ENCODE measurements around the gene MR1. TPM values are rescaled to one million over a fixed set of nuclear protein-coding genes. Genes with fewer than 3 reads are reported as not detected.
A peak's percentile ranks its signal among the peaks of the same experiment; 100 is the strongest.

Gene MR1
- polyA plus RNA-seq, 1 donor (not counting 4 experiments of a cell fraction or from before 2014, with no cell fraction given): 32.3 TPM

DNA sequence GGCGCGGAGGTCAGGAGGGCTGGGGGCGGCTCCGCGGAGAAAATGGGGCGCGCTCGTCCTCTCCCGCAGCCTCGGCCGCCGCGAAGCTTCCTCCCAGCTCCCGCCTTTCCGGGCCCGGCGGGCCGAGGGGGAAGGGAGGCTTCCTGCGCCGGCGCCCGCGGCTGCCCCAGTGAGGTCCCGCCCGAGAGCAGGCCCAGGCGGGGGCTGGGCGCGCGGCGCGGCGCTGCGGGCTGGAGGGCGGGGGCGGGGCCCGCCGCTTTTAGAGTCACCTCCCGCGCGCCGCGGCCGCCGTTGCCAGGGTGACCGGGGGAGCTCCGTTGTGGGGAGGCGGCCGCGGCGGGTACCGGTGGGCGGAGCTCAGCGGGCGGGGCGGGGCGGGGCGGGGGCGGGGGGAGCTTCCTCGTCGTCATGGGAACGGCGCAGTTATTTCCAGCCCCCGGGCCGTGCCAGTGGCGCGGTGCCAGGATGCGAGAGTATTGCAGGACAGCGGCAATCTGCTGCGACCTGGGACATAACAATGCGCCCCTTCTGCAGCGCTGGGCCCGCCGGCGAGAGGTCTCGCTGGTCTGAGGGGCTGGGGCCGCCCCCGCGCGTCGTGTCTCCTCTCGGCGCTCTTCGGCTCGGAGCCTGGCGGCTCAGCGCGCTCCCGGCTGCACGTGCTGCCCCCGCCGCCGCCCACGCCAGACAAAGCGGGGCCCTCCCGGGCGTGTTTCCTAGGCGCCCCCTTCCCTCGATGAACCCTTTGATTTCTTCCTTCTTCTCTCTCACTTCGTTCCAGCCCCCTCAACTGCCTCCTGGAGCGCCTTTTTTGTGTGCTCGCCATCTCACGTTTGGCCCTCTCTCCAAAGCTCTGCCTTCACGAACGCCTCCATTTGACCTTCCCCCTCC lies 71.6 kb downstream of the MR1 start:
- H3K27ac ChIP-seq (ENCODE audit: control insufficient read depth, insufficient read depth, low read length): peak overlapping the region; percentile 65
- no peaks in the 10 kb centered on the region for H4K20me1 ChIP-seq (ENCODE audit: control insufficient read depth, extremely low read depth, insufficient read depth, low read length)
- H3K4me2 ChIP-seq (ENCODE audit: control insufficient read depth, extremely low read depth, insufficient read depth, low read depth, low read length): peak overlapping the region; percentile 90
- peak overlapping the region; percentile 58 for H2AFZ ChIP-seq (ENCODE audit: control insufficient read depth, low read length)
- peak overlapping the region; percentile 64 to 77 (median 66) for H3K4me3 ChIP-seq (ENCODE audit: control insufficient read depth in 2 of 3, extremely low read depth in 1 of 3, insufficient read depth in 2 of 3, low read depth in 1 of 3, low read length in 3 of 3)
- no peak for TF ChIP-seq EZH2 (IDR thresholded peaks at IDR 0.05; ENCODE audit: low read length)
- TF ChIP-seq, protein P1, sequence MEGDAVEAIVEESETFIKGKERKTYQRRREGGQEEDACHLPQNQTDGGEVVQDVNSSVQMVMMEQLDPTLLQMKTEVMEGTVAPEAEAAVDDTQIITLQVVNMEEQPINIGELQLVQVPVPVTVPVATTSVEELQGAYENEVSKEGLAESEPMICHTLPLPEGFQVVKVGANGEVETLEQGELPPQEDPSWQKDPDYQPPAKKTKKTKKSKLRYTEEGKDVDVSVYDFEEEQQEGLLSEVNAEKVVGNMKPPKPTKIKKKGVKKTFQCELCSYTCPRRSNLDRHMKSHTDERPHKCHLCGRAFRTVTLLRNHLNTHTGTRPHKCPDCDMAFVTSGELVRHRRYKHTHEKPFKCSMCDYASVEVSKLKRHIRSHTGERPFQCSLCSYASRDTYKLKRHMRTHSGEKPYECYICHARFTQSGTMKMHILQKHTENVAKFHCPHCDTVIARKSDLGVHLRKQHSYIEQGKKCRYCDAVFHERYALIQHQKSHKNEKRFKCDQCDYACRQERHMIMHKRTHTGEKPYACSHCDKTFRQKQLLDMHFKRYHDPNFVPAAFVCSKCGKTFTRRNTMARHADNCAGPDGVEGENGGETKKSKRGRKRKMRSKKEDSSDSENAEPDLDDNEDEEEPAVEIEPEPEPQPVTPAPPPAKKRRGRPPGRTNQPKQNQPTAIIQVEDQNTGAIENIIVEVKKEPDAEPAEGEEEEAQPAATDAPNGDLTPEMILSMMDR (optimal IDR thresholded peaks at IDR 0.05 in 1 of 3, IDR thresholded peaks at IDR 0.05 in 1 of 3, conservative IDR thresholded peaks at IDR 0.05 in 1 of 3; ENCODE audit: extremely low read depth in 1 of 3, insufficient read depth in 2 of 3, low read length in 3 of 3): no peak
- H3K9me1 ChIP-seq (ENCODE audit: control insufficient read depth, extremely low read depth, insufficient read depth, low read length): no peaks in the 10 kb centered on the region
- FAIRE-seq: no peak
- H3K79me2 ChIP-seq (ENCODE audit: control insufficient read depth, insufficient read depth, low read length): no peaks in the 10 kb centered on the region
- H3K36me3 ChIP-seq (ENCODE audit: control insufficient read depth in 2 of 2, extremely low read depth in 1 of 2, insufficient read depth in 2 of 2, low read length in 2 of 2): no peaks in the 10 kb centered on the region
- peaks cover 55% of the 10 kb centered on the region for H3K4me1 ChIP-seq (ENCODE audit: control insufficient read depth, extremely low read depth, insufficient read depth, low read length)
- dilution Hi-C loops (cut with MboI; ENCODE audit: extremely low pct_ligation_motif_present, low sequenced_read_pairs): no loop called here
- H3K9ac ChIP-seq (ENCODE audit: control insufficient read depth, extremely low read depth, insufficient read depth, low read length): peak overlapping the region; percentile 83
- DNase-seq (ENCODE audit: low read depth, low spot score): no peak
- H3K27me3 ChIP-seq (ENCODE audit: control insufficient read depth, extremely low read depth, insufficient read depth, low read length): no peaks in the 10 kb centered on the region
- H3K9me3 ChIP-seq (ENCODE audit: control insufficient read depth, low read depth, low read length): no peaks in the 10 kb centered on the region

DNA sequence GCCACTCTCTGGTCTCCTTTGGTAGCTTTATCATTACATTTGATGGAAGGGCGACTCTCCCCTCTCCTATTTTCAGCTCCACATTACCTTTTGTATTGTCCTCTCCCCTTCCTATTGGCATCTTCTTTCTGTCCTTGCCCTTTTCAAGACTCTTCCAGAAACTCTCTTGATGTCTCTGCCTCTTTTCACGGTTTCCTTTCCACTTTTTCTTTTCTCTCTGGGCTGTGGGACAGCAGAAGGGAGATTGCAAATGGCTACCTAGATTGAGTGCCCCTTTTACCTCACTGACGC lies 72.2 kb downstream of the MR1 start:
- Histone ChIP-seq H3K4me3 (ENCODE audit: control insufficient read depth in 2 of 3, extremely low read depth in 1 of 3, insufficient read depth in 2 of 3, low read depth in 1 of 3, low read length in 3 of 3) (no peak overlapping the region), H2AFZ (ENCODE audit: control insufficient read depth, low read length) (no peak overlapping the region), H3K79me2 (ENCODE audit: control insufficient read depth, insufficient read depth, low read length) (no peaks in the 10 kb centered on the region), H3K9me1 (ENCODE audit: control insufficient read depth, extremely low read depth, insufficient read depth, low read length) (no peaks in the 10 kb centered on the region), H3K9ac (ENCODE audit: control insufficient read depth, extremely low read depth, insufficient read depth, low read length) (no peak overlapping the region), H3K27me3 (ENCODE audit: control insufficient read depth, extremely low read depth, insufficient read depth, low read length) (no peaks in the 10 kb centered on the region), H4K20me1 (ENCODE audit: control insufficient read depth, extremely low read depth, insufficient read depth, low read length) (no peaks in the 10 kb centered on the region), H3K36me3 (ENCODE audit: control insufficient read depth in 2 of 2, extremely low read depth in 1 of 2, insufficient read depth in 2 of 2, low read length in 2 of 2) (no peaks in the 10 kb centered on the region), H3K9me3 (ENCODE audit: control insufficient read depth, low read depth, low read length) (no peaks in the 10 kb centered on the region), H3K4me2 (ENCODE audit: control insufficient read depth, extremely low read depth, insufficient read depth, low read depth, low read length) (peak overlapping the region; percentile 52), H3K27ac (ENCODE audit: control insufficient read depth, insufficient read depth, low read length) (no peak overlapping the region), H3K4me1 (ENCODE audit: control insufficient read depth, extremely low read depth, insufficient read depth, low read length) (peaks cover 49% of the 10 kb centered on the region)
- DNase-seq (ENCODE audit: low read depth, low spot score) (no peak), FAIRE-seq (no peak)
- dilution Hi-C loops (cut with MboI; ENCODE audit: extremely low pct_ligation_motif_present, low sequenced_read_pairs): no loop called here
- no peak for TF ChIP-seq EZH2 (IDR thresholded peaks at IDR 0.05; ENCODE audit: low read length)
- TF ChIP-seq, protein P1 (optimal IDR thresholded peaks at IDR 0.05 in 1 of 3, IDR thresholded peaks at IDR 0.05 in 1 of 3, conservative IDR thresholded peaks at IDR 0.05 in 1 of 3; ENCODE audit: extremely low read depth in 1 of 3, insufficient read depth in 2 of 3, low read length in 3 of 3): no peak
